Panc1 (cell line): ENCODE data around the gene SMIM22.

Experiments used
- CTCF ChIP-seq: fragments of 450-650 bp; IDR thresholded peaks from 2 replicates; pipeline ENCODE4 v1.5.1; 2017; ENCODE audit warnings: mild to moderate bottlenecking
- POLR2AphosphoS5 ChIP-seq: IDR thresholded peaks from 2 replicates; pipeline ENCODE4 v1.6.1; 2012; ENCODE audit warnings: mild to moderate bottlenecking, low read depth, low read length, moderate library complexity

GRCh38 chr16:4753227-4753626, 41.9 kb upstream of the SMIM22 start:
- no peak for TF ChIP-seq CTCF
- no peak for TF ChIP-seq POLR2AphosphoS5
